Measurements from ENCODE around the gene POLR2L. TPM values are rescaled to one million over a fixed set of nuclear protein-coding genes. Genes with fewer than 3 reads are reported as not detected.
A peak's percentile ranks its signal among the peaks of the same experiment; 100 is the strongest.

POLR2L gene
- total and polyA plus RNA-seq, 2 of the 13 experiments (the other 11 are each of a cell fraction or from before 2014, with no cell fraction given), result 104 to 114 TPM

DNA sequence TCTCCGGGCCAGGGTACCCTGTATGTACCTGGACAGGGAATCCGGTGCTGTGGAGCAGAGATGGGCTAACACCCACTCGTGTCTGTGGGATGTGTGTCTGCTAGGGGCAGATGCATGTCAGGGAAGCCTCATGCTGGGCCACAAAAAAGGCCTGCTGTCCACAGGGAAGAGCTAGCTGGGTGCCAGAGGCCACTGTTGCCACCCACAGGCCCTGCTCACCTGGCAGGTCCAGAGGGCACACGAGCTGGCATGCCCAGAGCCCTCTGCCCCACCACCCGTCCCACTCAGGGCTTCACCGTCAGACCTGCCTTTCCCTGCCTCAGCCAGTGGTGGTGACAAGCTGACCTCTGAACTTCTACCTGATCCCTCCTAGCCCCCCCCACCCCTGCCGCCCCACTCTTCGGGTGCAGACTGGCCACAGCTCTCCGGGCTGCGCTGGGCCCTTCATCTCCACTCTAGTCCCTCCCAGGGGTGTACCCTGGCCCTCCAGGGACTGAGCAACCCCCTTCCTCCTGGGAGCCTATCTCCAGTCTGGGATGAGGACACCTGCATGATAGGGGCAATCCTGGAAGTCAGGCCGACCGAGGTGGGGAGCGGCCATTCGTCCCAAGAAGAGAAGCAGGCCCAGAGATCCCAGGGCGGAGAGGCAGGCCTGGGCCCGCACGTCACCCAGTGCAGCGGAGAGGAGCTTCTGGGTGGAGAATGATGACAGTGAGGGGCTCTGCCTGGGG lies 45.6 kb downstream of the POLR2L start (continued):
- TF ChIP-seq ZNF142 (CRISPR knock-in tag; IDR thresholded peaks at IDR 0.05) (no peak), ZNF12 (CRISPR knock-in tag; IDR thresholded peaks at IDR 0.05) (no peak), XBP1 (CRISPR knock-in tag; IDR thresholded peaks at IDR 0.05) (no peak), ZNF160 (CRISPR knock-in tag; IDR thresholded peaks at IDR 0.05) (peak; percentile 10; the same call in 1 of the 2 replicates), PREB (CRISPR knock-in tag; IDR thresholded peaks at IDR 0.05) (no peak), ZNF607 (CRISPR knock-in tag; IDR thresholded peaks at IDR 0.05; ENCODE audit: borderline replicate concordance) (no peak), SALL1 (CRISPR knock-in tag; IDR thresholded peaks at IDR 0.05) (no peak), KLF9 (CRISPR knock-in tag; IDR thresholded peaks at IDR 0.05; ENCODE audit: low read depth) (no peak), BORCS8-MEF2B (CRISPR knock-in tag; IDR thresholded peaks at IDR 0.05) (no peak), BHLHE40 (IDR thresholded peaks at IDR 0.05; ENCODE audit: low read length) (no peak), SP2 (CRISPR knock-in tag; IDR thresholded peaks at IDR 0.05) (no peak; the same call in 1 of the 2 replicates), RELA (CRISPR knock-in tag; IDR thresholded peaks at IDR 0.05) (no peak), ZNF547 (CRISPR knock-in tag; IDR thresholded peaks at IDR 0.05) (no peak), ZNF598 (CRISPR knock-in tag; IDR thresholded peaks at IDR 0.05; ENCODE audit: borderline replicate concordance) (no peak), ZNF616 (CRISPR knock-in tag; IDR thresholded peaks at IDR 0.05; ENCODE audit: low read depth) (no peak), TEAD2 (CRISPR knock-in tag; IDR thresholded peaks at IDR 0.05) (no peak), HNF4A (CRISPR knock-in tag; IDR thresholded peaks at IDR 0.05) (no peak; the same call in 1 of the 2 replicates), ISX (CRISPR knock-in tag; conservative IDR thresholded peaks at IDR 0.05) (no peak), STAT5B (CRISPR knock-in tag; IDR thresholded peaks at IDR 0.05) (no peak), IRF2 (CRISPR knock-in tag; IDR thresholded peaks at IDR 0.05) (no peak), FOXP4 (CRISPR knock-in tag; IDR thresholded peaks at IDR 0.05) (no peak), ZNF468 (CRISPR knock-in tag; IDR thresholded peaks at IDR 0.05) (no peak), ZSCAN12 (CRISPR knock-in tag; IDR thresholded peaks at IDR 0.05) (no peak), DR1 (CRISPR knock-in tag; IDR thresholded peaks at IDR 0.05) (no peak)
